Measurements from ENCODE around the gene SPECC1L.
A peak's percentile ranks its signal among the peaks of the same experiment; 100 is the strongest.

The SPECC1L gene

GRCh38 chr22:24416095-24416494 lies 145.5 kb downstream of the SPECC1L start:
- Histone ChIP-seq H3K27me3 (ENCODE audit: insufficient read depth, low read length) (no peaks in the 10 kb centered on the region), H3K23ac (ENCODE audit: low read length) (no peak overlapping the region), H4K8ac (ENCODE audit: low read depth, low read length) (no peak overlapping the region), H3K9me3 (ENCODE audit: insufficient read depth, low read depth, low read length) (peaks cover 1% of the 10 kb centered on the region), H3K4ac (ENCODE audit: low read depth, low read length) (no peak overlapping the region), H2BK120ac (ENCODE audit: insufficient read depth, low read length, poor library complexity) (no peak overlapping the region), H3K14ac (ENCODE audit: low read length) (no peak overlapping the region), H3K79me2 (ENCODE audit: control insufficient read depth, insufficient read depth, low read length, poor library complexity) (no peaks in the 10 kb centered on the region), H2AFZ (ENCODE audit: insufficient read depth, low read length, poor library complexity) (no peak overlapping the region), H3K18ac (ENCODE audit: low read length) (no peak overlapping the region), H3K4me3 (ENCODE audit: low read depth, low read length) (no peak overlapping the region), H3K4me1 (ENCODE audit: control insufficient read depth in 1 of 2, insufficient read depth in 2 of 2, low read length in 2 of 2) (peaks cover 0 to 2% of the 10 kb centered on the region in 2 experiments), H2BK5ac (ENCODE audit: low read depth, low read length, poor library complexity) (no peak overlapping the region), H2BK12ac (ENCODE audit: low read length) (no peak overlapping the region), H3K79me1 (ENCODE audit: low read length) (no peaks in the 10 kb centered on the region), H4K91ac (ENCODE audit: low read depth, low read length) (no peak overlapping the region), H2AK5ac (ENCODE audit: low read length) (no peak overlapping the region), H4K12ac (ENCODE audit: low read depth, low read length) (no peak overlapping the region), H3K9ac (ENCODE audit: low read length) (no peak overlapping the region), H3K4me2 (ENCODE audit: low read length) (no peak overlapping the region), H3K27ac (ENCODE audit: low read depth, low read length) (no peak overlapping the region), H3K36me3 (ENCODE audit: control insufficient read depth in 1 of 2, insufficient read depth in 2 of 2, low read length in 2 of 2) (peaks cover 42 to 62% of the 10 kb centered on the region in 2 experiments)
- DNase-seq: no peak
- WGBS (ENCODE audit: extremely low coverage, insufficient coverage, insufficient read length): no CpG with 5 or more reads among the region's 8 CpGs

GRCh38 chr22:24416611-24417010 lies 146.0 kb downstream of the SPECC1L start:
- Histone ChIP-seq H3K79me1 (ENCODE audit: low read length) (no peaks in the 10 kb centered on the region), H3K9ac (ENCODE audit: low read length) (no peak overlapping the region), H3K4me3 (ENCODE audit: low read depth, low read length) (no peak overlapping the region), H3K79me2 (ENCODE audit: control insufficient read depth, insufficient read depth, low read length, poor library complexity) (no peaks in the 10 kb centered on the region), H3K4ac (ENCODE audit: low read depth, low read length) (no peak overlapping the region), H4K12ac (ENCODE audit: low read depth, low read length) (no peak overlapping the region), H3K27ac (ENCODE audit: low read depth, low read length) (no peak overlapping the region), H3K14ac (ENCODE audit: low read length) (no peak overlapping the region), H3K18ac (ENCODE audit: low read length) (no peak overlapping the region), H4K91ac (ENCODE audit: low read depth, low read length) (no peak overlapping the region), H3K4me1 (ENCODE audit: control insufficient read depth in 1 of 2, insufficient read depth in 2 of 2, low read length in 2 of 2) (peaks cover 0 to 2% of the 10 kb centered on the region in 2 experiments), H2BK120ac (ENCODE audit: insufficient read depth, low read length, poor library complexity) (no peak overlapping the region), H3K23ac (ENCODE audit: low read length) (no peak overlapping the region), H2AFZ (ENCODE audit: insufficient read depth, low read length, poor library complexity) (no peak overlapping the region), H3K36me3 (ENCODE audit: control insufficient read depth in 1 of 2, insufficient read depth in 2 of 2, low read length in 2 of 2) (peaks cover 42 to 57% of the 10 kb centered on the region in 2 experiments), H3K9me3 (ENCODE audit: insufficient read depth, low read depth, low read length) (peaks cover 1% of the 10 kb centered on the region), H2BK5ac (ENCODE audit: low read depth, low read length, poor library complexity) (no peak overlapping the region), H4K8ac (ENCODE audit: low read depth, low read length) (no peak overlapping the region), H3K27me3 (ENCODE audit: insufficient read depth, low read length) (no peaks in the 10 kb centered on the region), H2BK12ac (ENCODE audit: low read length) (no peak overlapping the region), H3K4me2 (ENCODE audit: low read length) (no peak overlapping the region), H2AK5ac (ENCODE audit: low read length) (no peak overlapping the region)
- WGBS (ENCODE audit: extremely low coverage, insufficient coverage, insufficient read length): no CpG with 5 or more reads among the region's 6 CpGs
- DNase-seq: no peak

- WGBS (ENCODE audit: extremely low coverage, insufficient coverage, insufficient read length): no CpG with 5 or more reads among the region's 7 CpGs
- no peak overlapping the region for H3K27ac ChIP-seq (ENCODE audit: low read depth, low read length)
- no peaks in the 10 kb centered on the region for H3K9me3 ChIP-seq (ENCODE audit: insufficient read depth, low read depth, low read length)
- H3K4me3 ChIP-seq (ENCODE audit: low read depth, low read length): no peak overlapping the region
- H3K18ac ChIP-seq (ENCODE audit: low read length): no peak overlapping the region
- H2AK5ac ChIP-seq (ENCODE audit: low read length): no peak overlapping the region
- H3K79me2 ChIP-seq (ENCODE audit: control insufficient read depth, insufficient read depth, low read length, poor library complexity): no peaks in the 10 kb centered on the region
- no peak overlapping the region for H3K14ac ChIP-seq (ENCODE audit: low read length)
- H3K36me3 ChIP-seq (ENCODE audit: control insufficient read depth in 1 of 2, insufficient read depth in 2 of 2, low read length in 2 of 2): peaks cover 41 to 54% of the 10 kb centered on the region in 2 experiments
- H4K12ac ChIP-seq (ENCODE audit: low read depth, low read length): no peak overlapping the region
- no peak overlapping the region for H3K4me2 ChIP-seq (ENCODE audit: low read length)
- H3K9ac ChIP-seq (ENCODE audit: low read length): no peak overlapping the region
- no peak overlapping the region for H3K23ac ChIP-seq (ENCODE audit: low read length)
- H3K79me1 ChIP-seq (ENCODE audit: low read length): no peaks in the 10 kb centered on the region
- H2BK12ac ChIP-seq (ENCODE audit: low read length): no peak overlapping the region
- no peaks in the 10 kb centered on the region for H3K27me3 ChIP-seq (ENCODE audit: insufficient read depth, low read length)
- H2BK5ac ChIP-seq (ENCODE audit: low read depth, low read length, poor library complexity): no peak overlapping the region
- H3K4ac ChIP-seq (ENCODE audit: low read depth, low read length): no peak overlapping the region
- no peak overlapping the region for H2AFZ ChIP-seq (ENCODE audit: insufficient read depth, low read length, poor library complexity)
- peaks cover 0 to 2% of the 10 kb centered on the region in 2 experiments for H3K4me1 ChIP-seq (ENCODE audit: control insufficient read depth in 1 of 2, insufficient read depth in 2 of 2, low read length in 2 of 2)
- H2BK120ac ChIP-seq (ENCODE audit: insufficient read depth, low read length, poor library complexity): no peak overlapping the region
- H4K91ac ChIP-seq (ENCODE audit: low read depth, low read length): no peak overlapping the region
- DNase-seq: no peak
- H4K8ac ChIP-seq (ENCODE audit: low read depth, low read length): no peak overlapping the region
Measured at GRCh38 chr22:24417200-24417599, 146.6 kb downstream of the SPECC1L start.

GRCh38 chr22:24417901-24418641 lies 147.4 kb downstream of the SPECC1L start:
- Histone ChIP-seq H3K9me3 (ENCODE audit: insufficient read depth, low read depth, low read length) (no peaks in the 10 kb centered on the region), H4K12ac (ENCODE audit: low read depth, low read length) (no peak overlapping the region), H3K27me3 (ENCODE audit: insufficient read depth, low read length) (no peaks in the 10 kb centered on the region), H3K14ac (ENCODE audit: low read length) (no peak overlapping the region), H3K18ac (ENCODE audit: low read length) (no peak overlapping the region), H3K79me1 (ENCODE audit: low read length) (no peaks in the 10 kb centered on the region), H3K4ac (ENCODE audit: low read depth, low read length) (no peak overlapping the region), H4K8ac (ENCODE audit: low read depth, low read length) (no peak overlapping the region), H3K36me3 (ENCODE audit: control insufficient read depth in 1 of 2, insufficient read depth in 2 of 2, low read length in 2 of 2) (peaks cover 34 to 46% of the 10 kb centered on the region in 2 experiments), H3K23ac (ENCODE audit: low read length) (no peak overlapping the region), H4K91ac (ENCODE audit: low read depth, low read length) (no peak overlapping the region), H3K4me1 (ENCODE audit: control insufficient read depth in 1 of 2, insufficient read depth in 2 of 2, low read length in 2 of 2) (peaks cover 0 to 2% of the 10 kb centered on the region in 2 experiments), H3K79me2 (ENCODE audit: control insufficient read depth, insufficient read depth, low read length, poor library complexity) (no peaks in the 10 kb centered on the region), H2BK5ac (ENCODE audit: low read depth, low read length, poor library complexity) (no peak overlapping the region), H2AK5ac (ENCODE audit: low read length) (no peak overlapping the region), H3K4me3 (ENCODE audit: low read depth, low read length) (no peak overlapping the region), H3K4me2 (ENCODE audit: low read length) (no peak overlapping the region), H3K9ac (ENCODE audit: low read length) (no peak overlapping the region), H2AFZ (ENCODE audit: insufficient read depth, low read length, poor library complexity) (no peak overlapping the region), H3K27ac (ENCODE audit: low read depth, low read length) (no peak overlapping the region), H2BK120ac (ENCODE audit: insufficient read depth, low read length, poor library complexity) (no peak overlapping the region), H2BK12ac (ENCODE audit: low read length) (no peak overlapping the region)
- peak; percentile 38 to 50 for DNase-seq
- no CpG with 5 or more reads among the region's 16 CpGs for WGBS (ENCODE audit: extremely low coverage, insufficient coverage, insufficient read length)

All from trophoblast cell (in vitro differentiated cells and primary cell).